Smooth muscle cell of the brain vasculature (primary cell): ENCODE measurements around the gene TAF10.

Source experiments
- DNase-seq: peaks from one replicate; pipeline ENCODE4 v3.0.0-alpha.2; 2012; ENCODE audit warnings: low read depth, low spot score

Gene TAF10

DNA sequence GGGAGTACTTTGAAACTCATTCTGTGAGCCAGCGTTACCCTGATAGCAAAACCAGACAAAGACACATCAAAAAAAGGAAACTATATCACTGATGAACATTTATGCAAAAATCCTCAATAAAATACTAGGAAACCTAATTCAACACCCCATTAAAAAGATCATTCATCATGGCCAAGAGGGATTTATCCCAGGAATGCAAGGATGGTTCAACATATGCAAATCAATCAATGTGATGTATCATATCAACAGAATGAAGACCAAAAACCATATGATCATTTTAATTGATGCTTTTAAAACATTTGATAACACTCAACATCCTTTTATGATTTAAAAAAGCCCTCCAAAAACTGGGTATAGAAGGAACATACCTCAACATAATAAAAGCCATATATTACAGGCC, 28.4 kb downstream of the TAF10 start:
- no peak for DNase-seq

GRCh38 chr11:6579681-6580080, 32.3 kb downstream of the TAF10 start:
- no peak for DNase-seq

GRCh38 chr11:6578134-6578533, 33.9 kb downstream of the TAF10 start:
- no peak for DNase-seq

DNA sequence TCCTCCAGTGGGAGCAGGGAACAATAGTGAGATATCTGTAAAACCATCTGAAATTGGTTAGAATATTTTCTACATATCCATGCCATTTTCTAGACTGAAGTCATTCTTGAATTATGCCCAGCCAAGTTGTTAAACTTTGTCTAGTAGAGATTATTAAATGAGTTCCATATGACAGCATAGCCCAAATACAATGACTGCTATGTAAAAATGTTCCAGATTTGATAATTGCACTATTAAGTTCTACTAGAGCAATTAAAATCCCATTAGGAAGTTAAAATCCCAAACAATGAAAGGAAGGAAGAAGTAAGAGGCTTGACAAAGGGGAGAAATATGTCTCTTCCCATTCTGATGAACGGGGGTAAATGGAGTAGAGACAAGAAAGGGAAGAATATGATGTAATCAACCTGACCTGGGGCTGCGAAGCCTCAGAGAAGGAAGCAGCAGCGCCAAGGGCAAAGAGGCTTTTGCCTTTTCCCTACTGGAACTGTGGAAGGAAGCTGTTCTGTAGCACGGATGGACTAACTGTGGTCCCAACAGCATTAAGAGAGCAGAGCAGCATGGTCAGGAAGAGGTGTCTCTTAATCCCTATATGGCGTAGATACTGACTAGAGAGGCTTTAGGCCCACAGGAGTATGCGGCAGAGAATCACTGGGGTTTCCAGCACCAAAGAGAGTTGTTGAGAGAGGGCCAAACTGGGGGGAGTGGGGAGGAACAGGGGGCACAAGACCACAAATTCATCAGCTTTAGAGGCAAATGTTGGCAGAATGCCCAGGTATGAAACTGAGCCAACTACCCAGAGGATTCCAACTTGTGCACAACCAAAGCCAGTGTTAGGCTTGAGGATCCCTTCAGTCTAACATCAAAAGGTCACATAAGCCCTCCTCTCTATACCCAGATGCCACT, 35.3 kb downstream of the TAF10 start:
- no peak for DNase-seq

GRCh38 chr11:6574816-6575715, 37.0 kb downstream of the TAF10 start:
- DNase-seq: no peak

- no peak for DNase-seq
These were observed 39.8 kb downstream of the TAF10 start for GRCh38 chr11:6572215-6572614.

DNA sequence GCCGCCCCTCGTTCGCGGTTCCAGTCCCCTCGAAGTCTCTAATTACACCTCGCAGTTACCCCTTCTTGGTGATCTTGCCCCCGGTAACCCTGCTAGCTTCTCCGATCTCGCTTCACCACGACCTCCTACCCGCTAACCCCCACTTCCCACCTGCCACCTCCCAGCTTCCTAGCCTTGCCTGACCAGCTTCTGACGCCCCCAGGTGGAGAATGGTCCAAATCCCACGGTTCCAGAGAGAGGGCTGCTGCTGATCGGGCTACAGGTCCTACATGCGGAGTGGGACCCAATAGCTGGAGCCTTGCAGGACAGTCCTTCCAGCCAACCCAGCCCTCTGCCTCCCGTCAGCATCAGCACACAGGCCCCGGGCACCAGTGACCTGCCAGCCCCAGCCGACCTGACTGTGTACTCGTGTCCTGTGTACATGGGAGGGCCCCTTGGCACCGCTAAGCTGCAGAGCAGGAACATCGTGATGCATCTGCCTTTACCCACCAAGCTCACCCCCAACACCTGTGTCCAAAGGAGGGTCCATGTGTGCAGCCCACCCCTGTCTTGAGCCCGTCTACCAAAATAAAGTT, 40.5 kb downstream of the TAF10 start:
- no peak for DNase-seq

- no peak for DNase-seq
These were observed 41.2 kb downstream of the TAF10 start for GRCh38 chr11:6570691-6571427.

DNA sequence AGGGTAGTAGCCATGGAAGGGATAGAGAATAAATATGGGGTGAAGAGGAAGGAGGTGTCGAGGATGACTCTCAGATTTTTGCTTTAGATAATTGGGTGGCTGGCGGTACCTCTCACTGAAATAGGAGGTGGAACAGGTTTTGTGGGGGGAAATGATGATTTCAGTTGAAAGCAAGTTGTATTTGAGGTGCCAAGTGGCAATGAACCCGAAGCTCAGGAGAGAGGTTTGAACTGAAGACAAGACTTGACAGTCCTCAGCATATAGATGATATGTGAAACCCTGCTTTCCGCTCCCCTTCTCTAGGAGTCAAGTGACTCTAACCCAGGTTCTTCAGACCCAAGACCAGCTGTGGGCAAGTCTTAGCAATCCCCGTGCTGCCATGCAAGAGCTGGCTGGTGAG, 42.3 kb downstream of the TAF10 start:
- DNase-seq: no peak

- peak; percentile 73 for DNase-seq
These were observed 43.7 kb downstream of the TAF10 start for GRCh38 chr11:6568191-6568918.

- DNase-seq: no peak
These were observed 44.7 kb downstream of the TAF10 start for GRCh38 chr11:6567371-6567745.

DNA sequence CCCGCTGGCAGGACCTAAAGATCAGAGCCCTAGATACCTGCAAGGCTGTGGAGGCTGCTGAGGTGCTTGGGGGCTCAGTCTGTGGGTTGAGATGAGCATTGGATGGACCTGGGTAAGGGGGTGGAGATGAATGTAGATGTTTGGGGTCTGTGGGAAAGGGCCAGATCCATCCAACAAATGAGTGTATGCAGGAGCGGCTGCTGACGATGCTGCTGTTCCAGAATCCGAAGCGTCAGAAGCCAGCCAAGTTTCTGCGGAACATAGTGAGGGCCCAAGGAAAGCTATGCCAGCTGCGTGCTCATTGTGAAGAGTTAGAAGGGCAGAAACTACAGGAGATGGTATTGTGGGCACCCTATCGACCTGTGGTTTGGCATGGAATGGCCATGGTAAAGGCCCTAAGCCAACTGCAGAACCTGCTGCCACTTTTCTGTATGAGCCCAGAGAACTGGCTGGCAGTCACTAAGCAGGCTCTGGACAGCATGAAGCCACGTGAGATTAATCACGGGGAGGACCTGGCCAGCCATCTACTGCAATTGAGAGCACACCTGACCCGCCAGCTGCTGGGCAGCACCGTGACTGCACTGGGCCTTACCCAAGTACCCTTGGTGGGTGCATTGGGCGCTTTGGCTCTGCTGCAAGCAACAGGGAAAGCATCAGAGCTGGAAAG, 45.2 kb downstream of the TAF10 start:
- no peak for DNase-seq

GRCh38 chr11:6565988-6566703, 45.9 kb downstream of the TAF10 start:
- DNase-seq: no peak

DNA sequence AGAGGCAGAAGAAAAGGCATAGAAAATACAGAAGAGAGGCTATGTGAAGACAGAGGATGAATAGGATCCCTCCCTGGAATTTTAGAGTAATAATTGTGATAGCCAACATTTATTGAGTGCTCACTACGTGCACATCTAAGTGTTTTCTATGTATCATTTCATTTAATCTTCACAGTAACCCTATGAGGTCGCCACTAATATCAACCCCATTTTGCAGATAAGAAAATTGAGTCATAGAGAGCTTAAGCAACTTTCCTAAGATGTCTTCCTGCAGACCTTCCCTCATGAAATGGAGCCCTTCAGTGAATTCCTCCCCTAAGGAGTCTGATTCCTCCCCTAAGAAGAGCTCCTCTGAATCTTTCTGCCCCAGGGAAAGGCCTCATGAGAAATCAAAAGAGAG, 46.7 kb downstream of the TAF10 start:
- no peak for DNase-seq

- DNase-seq: no peak
These were observed 48.3 kb downstream of the TAF10 start for GRCh38 chr11:6563667-6564066.

DNA sequence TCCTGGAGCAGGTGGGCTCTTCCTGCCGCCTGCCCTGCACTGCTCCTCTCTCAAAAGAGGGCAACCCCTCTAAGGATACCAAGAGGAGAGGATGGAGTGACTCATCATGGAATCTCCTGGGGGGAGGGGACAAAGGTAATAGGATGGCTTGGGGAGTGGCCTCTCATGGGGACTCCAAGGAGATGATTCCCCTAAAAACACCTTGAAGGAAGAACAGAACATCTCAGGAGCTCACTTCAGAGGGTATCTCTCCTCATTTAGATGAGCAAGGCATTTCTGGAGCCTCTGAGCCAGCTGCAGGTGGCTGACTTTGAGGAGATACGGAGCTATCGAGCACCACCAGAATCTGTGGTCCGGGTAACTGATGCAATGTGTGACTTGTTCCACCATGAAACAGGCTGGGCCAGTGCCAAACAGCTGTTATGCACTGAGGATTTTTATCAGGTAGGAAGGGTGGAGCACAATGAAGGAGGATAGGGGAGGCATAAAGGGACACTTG, 48.8 kb downstream of the TAF10 start:
- DNase-seq: no peak

GRCh38 chr11:6561288-6561687, 50.7 kb downstream of the TAF10 start:
- DNase-seq: no peak
